ENCODE measurements around the gene CD248.

GRCh38 chr11:66293352-66293751, 23.5 kb downstream of the CD248 start:
- TF ChIP-seq CTCF (IDR thresholded peaks at IDR 0.05) (no peak), POLR2AphosphoS5 (IDR thresholded peaks at IDR 0.05) (no peak), EP300 (IDR thresholded peaks at IDR 0.05; ENCODE audit: low read depth) (no peak), POLR2A (IDR thresholded peaks at IDR 0.05) (no peak)
